Measurements from ENCODE around the gene ITGA4. TPM values are rescaled to one million over a fixed set of nuclear protein-coding genes. Genes with fewer than 3 reads are reported as not detected.

The ITGA4 gene
- total RNA-seq, 1 donor from 2014 or later, result 20.0 TPM

- Histone ChIP-seq H3K79me2 (ENCODE audit: insufficient read depth, low read length) (no peaks in the 10 kb centered on the region), H3K27me3 (ENCODE audit: insufficient read depth, low read length) (no peaks in the 10 kb centered on the region), H2AFZ (ENCODE audit: low read depth, low read length) (no peak overlapping the region), H3K4me1 (ENCODE audit: insufficient read depth, low read length) (peaks cover 3% of the 10 kb centered on the region), H4K20me1 (ENCODE audit: insufficient read depth, low read length) (no peaks in the 10 kb centered on the region), H3K36me3 (ENCODE audit: insufficient read depth, low read length) (peaks cover 2% of the 10 kb centered on the region), H3K27ac (ENCODE audit: low read depth, low read length) (no peak overlapping the region), H3K9ac (ENCODE audit: low read length) (no peak overlapping the region), H3K4me3 (ENCODE audit: insufficient read depth, low read depth, low read length) (no peak overlapping the region), H3K9me3 (ENCODE audit: insufficient read depth, low read depth, low read length) (no peaks in the 10 kb centered on the region), H3K4me2 (ENCODE audit: low read length) (no peak overlapping the region)
- no peak overlapping the region for H3K27ac Mint-ChIP-seq (ENCODE audit: unreplicated experiment)
- H3K4me1 Mint-ChIP-seq (ENCODE audit: low read depth, unreplicated experiment), result peaks cover 14% of the 10 kb centered on the region
- H3K36me3 Mint-ChIP-seq (ENCODE audit: low read depth, unreplicated experiment), result peaks cover 4% of the 10 kb centered on the region
- TF ChIP-seq CTCF (IDR thresholded peaks at IDR 0.05; ENCODE audit: insufficient read depth, low read depth, low read length) (no peak), EZH2 (IDR thresholded peaks at IDR 0.05; ENCODE audit: insufficient read depth, low read length) (no peak)
- DNase-seq (ENCODE audit: low read depth) (no peak), FAIRE-seq (no peak)
- peaks cover 3% of the 10 kb centered on the region for H3K9me3 Mint-ChIP-seq (ENCODE audit: unreplicated experiment)
- H3K27me3 Mint-ChIP-seq (ENCODE audit: low read depth, unreplicated experiment), result no peaks in the 10 kb centered on the region
- H3K4me3 Mint-ChIP-seq (ENCODE audit: unreplicated experiment), result no peak overlapping the region
Measured at GRCh38 chr2:181542170-181542569, 85.0 kb downstream of the ITGA4 start.

- peaks cover 7% of the 10 kb centered on the region for H3K4me1 Mint-ChIP-seq (ENCODE audit: low read depth, unreplicated experiment)
- no peaks in the 10 kb centered on the region for H3K9me3 ChIP-seq (ENCODE audit: insufficient read depth, low read depth, low read length)
- FAIRE-seq, result no peak
- peaks cover 3% of the 10 kb centered on the region for H3K9me3 Mint-ChIP-seq (ENCODE audit: unreplicated experiment)
- no peaks in the 10 kb centered on the region for H3K36me3 ChIP-seq (ENCODE audit: insufficient read depth, low read length)
- H3K4me3 Mint-ChIP-seq (ENCODE audit: unreplicated experiment), result no peak overlapping the region
- no peaks in the 10 kb centered on the region for H4K20me1 ChIP-seq (ENCODE audit: insufficient read depth, low read length)
- no peaks in the 10 kb centered on the region for H3K27me3 ChIP-seq (ENCODE audit: insufficient read depth, low read length)
- H3K27me3 Mint-ChIP-seq (ENCODE audit: low read depth, unreplicated experiment), result no peaks in the 10 kb centered on the region
- peaks cover 3% of the 10 kb centered on the region for H3K4me1 ChIP-seq (ENCODE audit: insufficient read depth, low read length)
- TF ChIP-seq CTCF (IDR thresholded peaks at IDR 0.05; ENCODE audit: insufficient read depth, low read depth, low read length) (no peak), EZH2 (IDR thresholded peaks at IDR 0.05; ENCODE audit: insufficient read depth, low read length) (no peak)
- H3K79me2 ChIP-seq (ENCODE audit: insufficient read depth, low read length), result no peaks in the 10 kb centered on the region
- H3K27ac ChIP-seq (ENCODE audit: low read depth, low read length), result no peak overlapping the region
- no peak overlapping the region for H3K27ac Mint-ChIP-seq (ENCODE audit: unreplicated experiment)
- no peaks in the 10 kb centered on the region for H3K36me3 Mint-ChIP-seq (ENCODE audit: low read depth, unreplicated experiment)
- H3K9ac ChIP-seq (ENCODE audit: low read length), result no peak overlapping the region
- H3K4me2 ChIP-seq (ENCODE audit: low read length), result peak overlapping the region; percentile 10
- no peak overlapping the region for H2AFZ ChIP-seq (ENCODE audit: low read depth, low read length)
- no peak overlapping the region for H3K4me3 ChIP-seq (ENCODE audit: insufficient read depth, low read depth, low read length)
- DNase-seq (ENCODE audit: low read depth), result peak; percentile 68
Measured at GRCh38 chr2:181546086-181546485, 88.9 kb downstream of the ITGA4 start.

- no peak overlapping the region for H3K27ac Mint-ChIP-seq (ENCODE audit: unreplicated experiment)
- no peaks in the 10 kb centered on the region for H4K20me1 ChIP-seq (ENCODE audit: insufficient read depth, low read length)
- H3K36me3 ChIP-seq (ENCODE audit: insufficient read depth, low read length), result no peaks in the 10 kb centered on the region
- no peaks in the 10 kb centered on the region for H3K4me1 ChIP-seq (ENCODE audit: insufficient read depth, low read length)
- H3K36me3 Mint-ChIP-seq (ENCODE audit: low read depth, unreplicated experiment), result no peaks in the 10 kb centered on the region
- H3K27me3 Mint-ChIP-seq (ENCODE audit: low read depth, unreplicated experiment), result no peaks in the 10 kb centered on the region
- peaks cover 2% of the 10 kb centered on the region for H3K9me3 Mint-ChIP-seq (ENCODE audit: unreplicated experiment)
- H3K4me3 ChIP-seq (ENCODE audit: insufficient read depth, low read depth, low read length), result no peak overlapping the region
- H3K9me3 ChIP-seq (ENCODE audit: insufficient read depth, low read depth, low read length), result no peaks in the 10 kb centered on the region
- H3K79me2 ChIP-seq (ENCODE audit: insufficient read depth, low read length), result no peaks in the 10 kb centered on the region
- no peak overlapping the region for H3K9ac ChIP-seq (ENCODE audit: low read length)
- FAIRE-seq (no peak), DNase-seq (ENCODE audit: low read depth) (no peak)
- H3K27ac ChIP-seq (ENCODE audit: low read depth, low read length), result no peak overlapping the region
- H3K4me2 ChIP-seq (ENCODE audit: low read length), result no peak overlapping the region
- no peaks in the 10 kb centered on the region for H3K4me1 Mint-ChIP-seq (ENCODE audit: low read depth, unreplicated experiment)
- H3K27me3 ChIP-seq (ENCODE audit: insufficient read depth, low read length), result no peaks in the 10 kb centered on the region
- TF ChIP-seq CTCF (IDR thresholded peaks at IDR 0.05; ENCODE audit: insufficient read depth, low read depth, low read length) (no peak), EZH2 (IDR thresholded peaks at IDR 0.05; ENCODE audit: insufficient read depth, low read length) (no peak)
- no peak overlapping the region for H2AFZ ChIP-seq (ENCODE audit: low read depth, low read length)
- no peak overlapping the region for H3K4me3 Mint-ChIP-seq (ENCODE audit: unreplicated experiment)
Measured at GRCh38 chr2:181552808-181553207, 95.6 kb downstream of the ITGA4 start.
